Upper lobe of left lung (tissue), 4 donors: ENCODE measurements around the gene TRO.

ENCODE experiments used
- CTCF ChIP-seq, 6 experiments: fragments of 450-650 bp in 4 of 6; fragments of 200-600 bp in 2 of 6; sonication (generic) in 2 of 6; IDR thresholded peaks; one replicate each; pipeline ENCODE4 v1.5.1; 2016 to 2019; ENCODE audit warnings: antibody characterized with exemption in 6 of 6
- POLR2A ChIP-seq, 4 donors: fragments of 450-650 bp; IDR thresholded peaks; one replicate each; pipeline ENCODE4 v1.5.1; 2016 to 2017; ENCODE audit warnings: antibody characterized with exemption in 4 of 4, mild to moderate bottlenecking in 2 of 4

DNA sequence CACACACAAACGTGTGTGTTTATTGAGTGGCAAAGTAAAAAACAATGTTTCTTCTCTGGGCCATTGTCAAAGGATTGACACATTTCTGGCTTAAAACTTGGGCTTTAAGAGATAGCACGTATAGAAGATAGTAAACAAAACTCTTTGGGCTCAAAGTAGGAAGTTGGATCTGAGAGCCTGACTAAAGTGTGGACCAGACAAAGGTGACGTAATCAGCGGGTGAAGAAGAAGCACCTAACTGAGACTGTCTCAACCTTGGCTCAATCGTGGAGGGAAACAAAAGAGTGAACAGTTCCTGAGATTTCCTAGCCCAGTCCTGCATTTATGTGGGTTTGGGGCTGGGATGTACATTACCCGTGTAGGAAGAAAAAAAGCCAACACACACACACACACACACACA is 59.7 kb downstream of the TRO start:
- TF ChIP-seq CTCF (IDR thresholded peaks at IDR 0.05) (no peak), POLR2A (IDR thresholded peaks at IDR 0.05) (no peak)
